Measurements from ENCODE around the gene RWDD2A.

RWDD2A gene

DNA sequence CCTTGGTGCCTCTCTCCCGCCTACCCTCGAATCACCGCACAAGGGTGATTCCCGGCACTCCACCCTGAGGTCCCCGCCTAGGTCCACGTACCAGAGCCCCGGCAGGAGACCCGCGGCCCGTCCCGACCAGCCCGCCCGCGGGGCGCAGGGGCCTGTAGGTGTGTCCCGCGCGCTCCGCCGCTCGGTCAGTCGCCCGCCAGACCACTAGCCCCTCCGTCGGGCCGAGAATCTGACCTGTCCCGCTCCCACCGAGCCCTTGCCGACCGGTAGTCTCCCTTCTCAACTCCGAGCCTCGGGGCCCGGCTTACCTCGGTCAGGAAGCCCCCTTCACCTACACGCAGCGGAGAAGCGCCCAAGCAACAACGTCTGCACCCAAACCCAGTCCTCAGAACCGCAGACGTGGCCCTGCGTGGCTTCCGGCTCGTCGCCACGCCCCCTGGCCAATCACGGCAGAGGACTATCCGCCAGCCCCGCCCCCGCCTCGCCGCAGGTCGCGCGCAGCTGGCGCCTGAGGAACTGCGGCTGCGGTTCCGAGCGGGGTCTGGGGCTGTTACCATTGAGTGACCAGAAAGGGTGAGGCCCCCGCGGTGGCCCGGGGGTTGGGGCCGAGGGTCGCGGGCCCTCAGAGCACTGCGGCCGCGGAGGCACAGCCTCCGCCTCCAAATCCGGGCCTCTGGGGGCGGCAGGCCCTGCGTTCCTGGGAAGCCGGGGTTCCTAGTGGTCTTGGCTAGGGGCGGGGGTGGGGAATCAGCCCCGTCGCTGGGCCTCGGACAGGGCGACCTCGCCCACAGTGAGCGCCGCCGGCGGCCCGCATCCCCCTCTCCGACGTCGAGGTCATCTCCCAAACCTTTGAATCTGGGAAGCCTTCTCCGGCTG, at the start of gene RWDD2A, which contains the start of gene PGM3 (continued):
- TF ChIP-seq ZNF76 (tag by site-specific recombination; IDR thresholded peaks at IDR 0.05; ENCODE audit: borderline replicate concordance, low read depth), result peak; percentile 79; the same call in 1 of the 2 replicates
- TF ChIP-seq KLF8 (tag by site-specific recombination; IDR thresholded peaks at IDR 0.05), result peak; percentile 69
- TF ChIP-seq, protein P1, sequence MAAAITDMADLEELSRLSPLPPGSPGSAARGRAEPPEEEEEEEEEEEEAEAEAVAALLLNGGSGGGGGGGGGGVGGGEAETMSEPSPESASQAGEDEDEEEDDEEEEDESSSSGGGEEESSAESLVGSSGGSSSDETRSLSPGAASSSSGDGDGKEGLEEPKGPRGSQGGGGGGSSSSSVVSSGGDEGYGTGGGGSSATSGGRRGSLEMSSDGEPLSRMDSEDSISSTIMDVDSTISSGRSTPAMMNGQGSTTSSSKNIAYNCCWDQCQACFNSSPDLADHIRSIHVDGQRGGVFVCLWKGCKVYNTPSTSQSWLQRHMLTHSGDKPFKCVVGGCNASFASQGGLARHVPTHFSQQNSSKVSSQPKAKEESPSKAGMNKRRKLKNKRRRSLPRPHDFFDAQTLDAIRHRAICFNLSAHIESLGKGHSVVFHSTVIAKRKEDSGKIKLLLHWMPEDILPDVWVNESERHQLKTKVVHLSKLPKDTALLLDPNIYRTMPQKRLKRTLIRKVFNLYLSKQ (tag by site-specific recombination; IDR thresholded peaks at IDR 0.05; ENCODE audit: borderline replicate concordance), result no peak
- TF ChIP-seq SALL2 (tag by site-specific recombination; IDR thresholded peaks at IDR 0.05; ENCODE audit: borderline replicate concordance), result no peak
- TF ChIP-seq ZNF133 (tag by site-specific recombination; IDR thresholded peaks at IDR 0.05), result no peak
- TF ChIP-seq EGR2 (tag by site-specific recombination; IDR thresholded peaks at IDR 0.05; ENCODE audit: low read depth), result peak; percentile 52
- TF ChIP-seq, protein P2, sequence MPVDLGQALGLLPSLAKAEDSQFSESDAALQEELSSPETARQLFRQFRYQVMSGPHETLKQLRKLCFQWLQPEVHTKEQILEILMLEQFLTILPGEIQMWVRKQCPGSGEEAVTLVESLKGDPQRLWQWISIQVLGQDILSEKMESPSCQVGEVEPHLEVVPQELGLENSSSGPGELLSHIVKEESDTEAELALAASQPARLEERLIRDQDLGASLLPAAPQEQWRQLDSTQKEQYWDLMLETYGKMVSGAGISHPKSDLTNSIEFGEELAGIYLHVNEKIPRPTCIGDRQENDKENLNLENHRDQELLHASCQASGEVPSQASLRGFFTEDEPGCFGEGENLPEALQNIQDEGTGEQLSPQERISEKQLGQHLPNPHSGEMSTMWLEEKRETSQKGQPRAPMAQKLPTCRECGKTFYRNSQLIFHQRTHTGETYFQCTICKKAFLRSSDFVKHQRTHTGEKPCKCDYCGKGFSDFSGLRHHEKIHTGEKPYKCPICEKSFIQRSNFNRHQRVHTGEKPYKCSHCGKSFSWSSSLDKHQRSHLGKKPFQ (tag by site-specific recombination; IDR thresholded peaks at IDR 0.05), result no peak
- TF ChIP-seq ZNF24 (tag by site-specific recombination; IDR thresholded peaks at IDR 0.05), result 0 out of 2 replicates have a peak, but pooled peaks have one; percentile 43
- no peak for TF ChIP-seq MEIS1 (CRISPR knock-in tag; IDR thresholded peaks at IDR 0.05; ENCODE audit: borderline replicate concordance)
- peak; percentile 56; the same call in 1 of the 2 replicates for TF ChIP-seq MZF1 (tag by site-specific recombination; IDR thresholded peaks at IDR 0.05; ENCODE audit: borderline replicate concordance)
- TF ChIP-seq, protein P3, sequence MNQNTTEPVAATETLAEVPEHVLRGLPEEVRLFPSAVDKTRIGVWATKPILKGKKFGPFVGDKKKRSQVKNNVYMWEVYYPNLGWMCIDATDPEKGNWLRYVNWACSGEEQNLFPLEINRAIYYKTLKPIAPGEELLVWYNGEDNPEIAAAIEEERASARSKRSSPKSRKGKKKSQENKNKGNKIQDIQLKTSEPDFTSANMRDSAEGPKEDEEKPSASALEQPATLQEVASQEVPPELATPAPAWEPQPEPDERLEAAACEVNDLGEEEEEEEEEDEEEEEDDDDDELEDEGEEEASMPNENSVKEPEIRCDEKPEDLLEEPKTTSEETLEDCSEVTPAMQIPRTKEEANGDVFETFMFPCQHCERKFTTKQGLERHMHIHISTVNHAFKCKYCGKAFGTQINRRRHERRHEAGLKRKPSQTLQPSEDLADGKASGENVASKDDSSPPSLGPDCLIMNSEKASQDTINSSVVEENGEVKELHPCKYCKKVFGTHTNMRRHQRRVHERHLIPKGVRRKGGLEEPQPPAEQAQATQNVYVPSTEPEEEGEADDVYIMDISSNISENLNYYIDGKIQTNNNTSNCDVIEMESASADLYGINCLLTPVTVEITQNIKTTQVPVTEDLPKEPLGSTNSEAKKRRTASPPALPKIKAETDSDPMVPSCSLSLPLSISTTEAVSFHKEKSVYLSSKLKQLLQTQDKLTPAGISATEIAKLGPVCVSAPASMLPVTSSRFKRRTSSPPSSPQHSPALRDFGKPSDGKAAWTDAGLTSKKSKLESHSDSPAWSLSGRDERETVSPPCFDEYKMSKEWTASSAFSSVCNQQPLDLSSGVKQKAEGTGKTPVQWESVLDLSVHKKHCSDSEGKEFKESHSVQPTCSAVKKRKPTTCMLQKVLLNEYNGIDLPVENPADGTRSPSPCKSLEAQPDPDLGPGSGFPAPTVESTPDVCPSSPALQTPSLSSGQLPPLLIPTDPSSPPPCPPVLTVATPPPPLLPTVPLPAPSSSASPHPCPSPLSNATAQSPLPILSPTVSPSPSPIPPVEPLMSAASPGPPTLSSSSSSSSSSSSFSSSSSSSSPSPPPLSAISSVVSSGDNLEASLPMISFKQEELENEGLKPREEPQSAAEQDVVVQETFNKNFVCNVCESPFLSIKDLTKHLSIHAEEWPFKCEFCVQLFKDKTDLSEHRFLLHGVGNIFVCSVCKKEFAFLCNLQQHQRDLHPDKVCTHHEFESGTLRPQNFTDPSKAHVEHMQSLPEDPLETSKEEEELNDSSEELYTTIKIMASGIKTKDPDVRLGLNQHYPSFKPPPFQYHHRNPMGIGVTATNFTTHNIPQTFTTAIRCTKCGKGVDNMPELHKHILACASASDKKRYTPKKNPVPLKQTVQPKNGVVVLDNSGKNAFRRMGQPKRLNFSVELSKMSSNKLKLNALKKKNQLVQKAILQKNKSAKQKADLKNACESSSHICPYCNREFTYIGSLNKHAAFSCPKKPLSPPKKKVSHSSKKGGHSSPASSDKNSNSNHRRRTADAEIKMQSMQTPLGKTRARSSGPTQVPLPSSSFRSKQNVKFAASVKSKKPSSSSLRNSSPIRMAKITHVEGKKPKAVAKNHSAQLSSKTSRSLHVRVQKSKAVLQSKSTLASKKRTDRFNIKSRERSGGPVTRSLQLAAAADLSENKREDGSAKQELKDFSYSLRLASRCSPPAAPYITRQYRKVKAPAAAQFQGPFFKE (tag by site-specific recombination; IDR thresholded peaks at IDR 0.05; ENCODE audit: borderline replicate concordance), result no peak
- no peak for TF ChIP-seq ZNF48 (tag by site-specific recombination; IDR thresholded peaks at IDR 0.05)
- no peak for TF ChIP-seq ZNF37A (tag by site-specific recombination; IDR thresholded peaks at IDR 0.05)
- no peak for TF ChIP-seq ZNF19 (tag by site-specific recombination; IDR thresholded peaks at IDR 0.05; ENCODE audit: low read depth)
- TF ChIP-seq BCL11B (tag by site-specific recombination; IDR thresholded peaks at IDR 0.05; ENCODE audit: low read depth), result no peak; the same call in 1 of the 2 replicates
- no peak for TF ChIP-seq ZNF558 (tag by site-specific recombination; IDR thresholded peaks at IDR 0.05)
- TF ChIP-seq ZNF112 (tag by site-specific recombination; IDR thresholded peaks at IDR 0.05), result no peak
- peak; percentile 60; the same call in 1 of the 2 replicates for TF ChIP-seq ZNF843 (tag by site-specific recombination; IDR thresholded peaks at IDR 0.05)
- peak; percentile 5; the same call in 1 of the 2 replicates for TF ChIP-seq GLIS1 (tag by site-specific recombination; IDR thresholded peaks at IDR 0.05)
- TF ChIP-seq ZNF792 (tag by site-specific recombination; IDR thresholded peaks at IDR 0.05), result 0 out of 2 replicates have a peak, but pooled peaks have one; percentile 34
- no peak for TF ChIP-seq ZNF514 (tag by site-specific recombination; IDR thresholded peaks at IDR 0.05)
- peak; percentile 64; the same call in 1 of the 2 replicates for TF ChIP-seq ZNF10 (tag by site-specific recombination; IDR thresholded peaks at IDR 0.05)
- TF ChIP-seq SP2 (tag by site-specific recombination; IDR thresholded peaks at IDR 0.05), result peak; percentile 84
- TF ChIP-seq ZBTB1 (tag by site-specific recombination; IDR thresholded peaks at IDR 0.05), result peak; percentile 96
- no peak for TF ChIP-seq ZNF211 (tag by site-specific recombination; IDR thresholded peaks at IDR 0.05; ENCODE audit: low read depth)
- TF ChIP-seq, protein P4, sequence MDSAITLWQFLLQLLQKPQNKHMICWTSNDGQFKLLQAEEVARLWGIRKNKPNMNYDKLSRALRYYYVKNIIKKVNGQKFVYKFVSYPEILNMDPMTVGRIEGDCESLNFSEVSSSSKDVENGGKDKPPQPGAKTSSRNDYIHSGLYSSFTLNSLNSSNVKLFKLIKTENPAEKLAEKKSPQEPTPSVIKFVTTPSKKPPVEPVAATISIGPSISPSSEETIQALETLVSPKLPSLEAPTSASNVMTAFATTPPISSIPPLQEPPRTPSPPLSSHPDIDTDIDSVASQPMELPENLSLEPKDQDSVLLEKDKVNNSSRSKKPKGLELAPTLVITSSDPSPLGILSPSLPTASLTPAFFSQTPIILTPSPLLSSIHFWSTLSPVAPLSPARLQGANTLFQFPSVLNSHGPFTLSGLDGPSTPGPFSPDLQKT (IDR thresholded peaks at IDR 0.05; ENCODE audit: borderline replicate concordance, low read depth, low read length), result no peak; the same call in 1 of the 2 replicates
- TF ChIP-seq, protein P5, sequence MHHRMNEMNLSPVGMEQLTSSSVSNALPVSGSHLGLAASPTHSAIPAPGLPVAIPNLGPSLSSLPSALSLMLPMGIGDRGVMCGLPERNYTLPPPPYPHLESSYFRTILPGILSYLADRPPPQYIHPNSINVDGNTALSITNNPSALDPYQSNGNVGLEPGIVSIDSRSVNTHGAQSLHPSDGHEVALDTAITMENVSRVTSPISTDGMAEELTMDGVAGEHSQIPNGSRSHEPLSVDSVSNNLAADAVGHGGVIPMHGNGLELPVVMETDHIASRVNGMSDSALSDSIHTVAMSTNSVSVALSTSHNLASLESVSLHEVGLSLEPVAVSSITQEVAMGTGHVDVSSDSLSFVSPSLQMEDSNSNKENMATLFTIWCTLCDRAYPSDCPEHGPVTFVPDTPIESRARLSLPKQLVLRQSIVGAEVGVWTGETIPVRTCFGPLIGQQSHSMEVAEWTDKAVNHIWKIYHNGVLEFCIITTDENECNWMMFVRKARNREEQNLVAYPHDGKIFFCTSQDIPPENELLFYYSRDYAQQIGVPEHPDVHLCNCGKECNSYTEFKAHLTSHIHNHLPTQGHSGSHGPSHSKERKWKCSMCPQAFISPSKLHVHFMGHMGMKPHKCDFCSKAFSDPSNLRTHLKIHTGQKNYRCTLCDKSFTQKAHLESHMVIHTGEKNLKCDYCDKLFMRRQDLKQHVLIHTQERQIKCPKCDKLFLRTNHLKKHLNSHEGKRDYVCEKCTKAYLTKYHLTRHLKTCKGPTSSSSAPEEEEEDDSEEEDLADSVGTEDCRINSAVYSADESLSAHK (tag by site-specific recombination; IDR thresholded peaks at IDR 0.05), result no peak
